Stimulated activated CD8-positive, alpha-beta memory T cell treated with anti-CD3 and anti-CD28 coated beads, Interleukin-12 subunit alpha, Interleukin-12 subunit beta, amount 100 ng/mL, for 24 hours (primary cell): ENCODE measurements around the gene LRRC70.
"Not testable (repeated sequence)": the region's sequence is repeated elsewhere in the genome, so short reads cannot be mapped to it uniquely, and the experiment has no call there.

ENCODE experiments used
- DNase-seq: peaks from one replicate; pipeline ENCODE4 v3.0.0-alpha.2; 2020; ENCODE audit errors: extremely low read depth

LRRC70 gene

GRCh38 chr5:62606878-62607277 is 28.3 kb downstream of the LRRC70 start:
- no peak for DNase-seq

GRCh38 chr5:62607615-62608014 is 29.0 kb downstream of the LRRC70 start:
- no peak for DNase-seq

- no peak for DNase-seq
These were observed 30.2 kb downstream of the LRRC70 start for GRCh38 chr5:62608529-62609511.

GRCh38 chr5:62614355-62614754 is 35.7 kb downstream of the LRRC70 start:
- DNase-seq: no peak

GRCh38 chr5:62616615-62617277 is 38.1 kb downstream of the LRRC70 start:
- DNase-seq: no peak

- DNase-seq: no peak
These were observed 39.3 kb downstream of the LRRC70 start for GRCh38 chr5:62617943-62618342.

- DNase-seq: no peak
These were observed 42.1 kb downstream of the LRRC70 start for GRCh38 chr5:62620761-62621160.

- no peak for DNase-seq
These were observed 42.7 kb downstream of the LRRC70 start for GRCh38 chr5:62621280-62621679.

GRCh38 chr5:62623271-62623670 is 44.7 kb downstream of the LRRC70 start:
- no peak for DNase-seq

- DNase-seq: not testable (repeated sequence)
These were observed 45.8 kb downstream of the LRRC70 start for GRCh38 chr5:62624436-62624835.

- DNase-seq: no peak
These were observed 47.9 kb downstream of the LRRC70 start for GRCh38 chr5:62626534-62626933.

- DNase-seq: no peak
These were observed 48.5 kb downstream of the LRRC70 start for GRCh38 chr5:62627121-62627520.

GRCh38 chr5:62627901-62628300 is 49.3 kb downstream of the LRRC70 start:
- no peak for DNase-seq
